ENCODE measurements around the gene VASH2. TPM values are rescaled to one million over a fixed set of nuclear protein-coding genes. Genes with fewer than 3 reads are reported as not detected.
"Not testable (repeated sequence)": the region's sequence is repeated elsewhere in the genome, so short reads cannot be mapped to it uniquely, and the experiment has no call there.

VASH2 gene
- total RNA-seq, 2 donors from 2014 or later = 1.8 to 3.7 TPM

- ATAC-seq (no peak), DNase-seq (no peak)
- intact Hi-C loops (cut with DNase I) = no loop called here
Measured at GRCh38 chr1:212976586-212976985, 26.2 kb downstream of the VASH2 start.

- ATAC-seq = no peak
- intact Hi-C loops (cut with DNase I) = no loop called here
- DNase-seq = no peak
Measured at GRCh38 chr1:212977781-212978645, 27.7 kb downstream of the VASH2 start.

- DNase-seq = no peak
- intact Hi-C loops (cut with DNase I) = no loop called here
- peak; percentile 33 to 51 for ATAC-seq
Measured at GRCh38 chr1:212979340-212980122, 29.2 kb downstream of the VASH2 start.

- intact Hi-C loops (cut with DNase I) = no loop called here
- ATAC-seq (peak; percentile 45 to 64), DNase-seq (peak; percentile 54)
Measured at GRCh38 chr1:212980123-212980785, 29.9 kb downstream of the VASH2 start.

- intact Hi-C loops (cut with DNase I) = no loop called here
- peak; percentile 66 for DNase-seq
- ATAC-seq = peak; percentile 50 to 70
Measured at GRCh38 chr1:212981025-212981495, 30.7 kb downstream of the VASH2 start.

- peak in 1 of 2 donors; percentile 29 for ATAC-seq
- DNase-seq = no peak
- intact Hi-C loops (cut with DNase I) = no loop called here
Measured at GRCh38 chr1:212981571-212982328, 31.4 kb downstream of the VASH2 start.

- intact Hi-C loops (cut with DNase I) = no loop called here
- peak in 1 of 2 donors; percentile 53 for ATAC-seq
- DNase-seq = no peak
Measured at GRCh38 chr1:212982430-212983152, 32.2 kb downstream of the VASH2 start.

GRCh38 chr1:212983482-212983881, 33.1 kb downstream of the VASH2 start:
- ATAC-seq = no peak
- intact Hi-C loops (cut with DNase I) = no loop called here
- no peak for DNase-seq

- ATAC-seq = no peak
- no peak for DNase-seq
- intact Hi-C loops (cut with DNase I) = no loop called here
Measured at GRCh38 chr1:212984522-212985291, 34.4 kb downstream of the VASH2 start.

GRCh38 chr1:212986551-212986950, 36.2 kb downstream of the VASH2 start:
- DNase-seq (no peak), ATAC-seq (no peak)
- intact Hi-C loops (cut with DNase I) = no loop called here

GRCh38 chr1:212987702-212988322, 37.5 kb downstream of the VASH2 start:
- DNase-seq (no peak), ATAC-seq (no peak)
- intact Hi-C loops (cut with DNase I) = no loop called here

- ATAC-seq (no peak), DNase-seq (no peak)
- intact Hi-C loops (cut with DNase I) = no loop called here
Measured at GRCh38 chr1:212990276-212990675, 39.9 kb downstream of the VASH2 start.

- DNase-seq; ATAC-seq; intact Hi-C loops (cut with DNase I): not testable (repeated sequence)
Measured at GRCh38 chr1:212993960-212994359, 43.6 kb downstream of the VASH2 start.

- intact Hi-C loops (cut with DNase I) = loop anchor here (1.0 to 5.0 kb wide), 2 partner anchors 180 to 183 kb away; no protein-coding TSS in a partner anchor
- ATAC-seq (no peak), DNase-seq (no peak)
Measured at GRCh38 chr1:212994926-212995325, 44.6 kb downstream of the VASH2 start.

GRCh38 chr1:213003256-213003655, 52.9 kb downstream of the VASH2 start:
- intact Hi-C loops (cut with DNase I) = no loop called here
- no peak for DNase-seq
- no peak for ATAC-seq

- DNase-seq (no peak), ATAC-seq (no peak)
- intact Hi-C loops (cut with DNase I) = no loop called here
Measured at GRCh38 chr1:213008564-213008963, 58.2 kb downstream of the VASH2 start.

- DNase-seq (no peak), ATAC-seq (no peak)
- intact Hi-C loops (cut with DNase I) = no loop called here
Measured at GRCh38 chr1:213014642-213015041, 64.3 kb downstream of the VASH2 start.
